A673 (cell line): ENCODE results near the gene HNF1A. TPM values are rescaled to one million over a fixed set of nuclear protein-coding genes. Genes with fewer than 3 reads are reported as not detected.

Source experiments
- BruUV-seq: library from RNA; stranded (reverse); fragments of 400-500 nt; replicated peaks from 2 replicates; lab custom pipeline; 2021; lab: Mats Ljungman, UMichigan
- CTCF ChIA-PET: fragments of 300-600 bp; sonication (Branson Sonifier 250); formaldehyde crosslinking; loops from one replicate; lab custom pipeline; 2022; ENCODE audit warnings: antibody characterized with exemption; lab: Charles Lee
- POLR2A ChIA-PET: fragments of 300-600 bp; sonication (Branson Sonifier 250); formaldehyde crosslinking; loops from one replicate; lab custom pipeline; 2022; ENCODE audit warnings: antibody characterized with exemption; ENCODE audit not compliant: low non-redundant PET; lab: Charles Lee
- DNase-seq: peaks from one replicate; pipeline ENCODE4 v3.0.0-alpha.2; 2015; ENCODE audit warnings: low spot score
- H3K27ac ChIP-seq: fragments of 200-600 bp; sonication (generic); 2 replicates; pipeline ENCODE4 v1.5.1; 2016; ENCODE audit warnings: mixed run types, low read depth, mild to moderate bottlenecking, mixed read lengths, antibody characterized with exemption, low read length; ENCODE audit not compliant: poor library complexity, severe bottlenecking
- H3K27me3 ChIP-seq: fragments of 200-600 bp; sonication (generic); replicated peaks from 2 replicates; pipeline ENCODE4 v1.6.1; 2017; ENCODE audit warnings: mixed run types, low read depth, mild to moderate bottlenecking, mixed read lengths, antibody characterized with exemption, low read length; ENCODE audit not compliant: insufficient read depth, poor library complexity
- H3K36me3 ChIP-seq: fragments of 200-600 bp; sonication (generic); 2 replicates; pipeline ENCODE4 v1.6.1; 2016; ENCODE audit warnings: mixed run types, mild to moderate bottlenecking, mixed read lengths, antibody characterized with exemption, low read length; ENCODE audit not compliant: insufficient read depth, poor library complexity, severe bottlenecking
- H3K4me1 ChIP-seq: fragments of 200-600 bp; sonication (generic); 2 replicates; pipeline ENCODE4 v1.6.1; 2017; ENCODE audit warnings: mixed run types, mild to moderate bottlenecking, mixed read lengths, antibody characterized with exemption, low read length; ENCODE audit not compliant: insufficient read depth, poor library complexity, severe bottlenecking
- H3K4me3 ChIP-seq: fragments of 200-600 bp; sonication (generic); 2 replicates; pipeline ENCODE4 v1.5.1; 2016; ENCODE audit warnings: low read depth, mixed run types, mild to moderate bottlenecking, mixed read lengths, low read length; ENCODE audit not compliant: poor library complexity, severe bottlenecking
- H3K9me3 ChIP-seq: fragments of 200-600 bp; sonication (generic); 2 replicates; pipeline ENCODE4 v1.6.1; 2016; ENCODE audit warnings: mixed run types, low read depth, mild to moderate bottlenecking, mixed read lengths, antibody characterized with exemption, low read length; ENCODE audit not compliant: poor library complexity, severe bottlenecking
- EZH2 ChIP-seq: fragments of 200-600 bp; sonication (generic); IDR thresholded peaks from 2 replicates; pipeline ENCODE4 v1.6.1; 2017; ENCODE audit warnings: borderline replicate concordance, low read depth, mild to moderate bottlenecking, mixed read lengths, antibody characterized with exemption, low read length; ENCODE audit not compliant: poor library complexity, severe bottlenecking
- intact Hi-C: fragments of 100-400 bp; cut with micrococcal nuclease; formaldehyde crosslinking; loops from one replicate; pipeline ENCODE4 v1.10.0; 2022; ENCODE audit not compliant: unreplicated experiment
- total RNA-seq: library from RNA; stranded (reverse); gene quantifications from 2 replicates; pipeline ENCODE4 v1.2.3, GENCODE V29; 2021
- TF ChIP-seq, protein P1 (sequence below): fragments of 300-800, 200-600 bp; sonication (generic); conservative IDR thresholded peaks from 2 replicates; pipeline ENCODE4 v1.5.1; 2017; ENCODE audit warnings: low read depth, mild to moderate bottlenecking, antibody characterized with exemption, low read length, moderate library complexity, mixed read lengths

The HNF1A gene
- total RNA-seq, 1 experiment from 2014 or later, result not detected

DNA sequence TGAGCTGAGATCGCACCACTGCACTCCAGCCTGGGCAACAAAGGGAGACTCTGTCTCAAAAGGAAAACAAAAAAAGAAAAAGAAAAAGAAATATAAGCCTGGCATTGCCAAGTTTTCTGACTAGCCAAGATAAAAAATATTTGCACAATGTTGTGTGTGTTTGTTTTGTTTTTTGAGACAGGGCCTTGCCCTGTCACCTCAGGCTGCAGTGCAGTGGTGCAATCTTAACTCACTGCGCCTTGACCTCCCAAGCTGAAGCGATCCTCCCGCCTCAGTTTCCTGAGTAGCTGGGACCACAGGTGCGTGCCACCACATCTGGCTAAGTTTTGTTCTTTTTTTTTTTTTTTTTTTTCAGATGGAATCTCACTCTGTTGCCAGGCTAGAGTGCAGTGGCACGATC is 43.4 kb downstream of the HNF1A start:
- Histone ChIP-seq H3K4me3 (no peak overlapping the region), H3K9me3 (no peaks in the 10 kb centered on the region), H3K27ac (no peak overlapping the region), H3K27me3 (no peaks in the 10 kb centered on the region), H3K36me3 (no peaks in the 10 kb centered on the region), H3K4me1 (no peaks in the 10 kb centered on the region)
- intact Hi-C loops, result no loop called here
- TF ChIP-seq EZH2, result no peak
- TF ChIP-seq, protein P1, sequence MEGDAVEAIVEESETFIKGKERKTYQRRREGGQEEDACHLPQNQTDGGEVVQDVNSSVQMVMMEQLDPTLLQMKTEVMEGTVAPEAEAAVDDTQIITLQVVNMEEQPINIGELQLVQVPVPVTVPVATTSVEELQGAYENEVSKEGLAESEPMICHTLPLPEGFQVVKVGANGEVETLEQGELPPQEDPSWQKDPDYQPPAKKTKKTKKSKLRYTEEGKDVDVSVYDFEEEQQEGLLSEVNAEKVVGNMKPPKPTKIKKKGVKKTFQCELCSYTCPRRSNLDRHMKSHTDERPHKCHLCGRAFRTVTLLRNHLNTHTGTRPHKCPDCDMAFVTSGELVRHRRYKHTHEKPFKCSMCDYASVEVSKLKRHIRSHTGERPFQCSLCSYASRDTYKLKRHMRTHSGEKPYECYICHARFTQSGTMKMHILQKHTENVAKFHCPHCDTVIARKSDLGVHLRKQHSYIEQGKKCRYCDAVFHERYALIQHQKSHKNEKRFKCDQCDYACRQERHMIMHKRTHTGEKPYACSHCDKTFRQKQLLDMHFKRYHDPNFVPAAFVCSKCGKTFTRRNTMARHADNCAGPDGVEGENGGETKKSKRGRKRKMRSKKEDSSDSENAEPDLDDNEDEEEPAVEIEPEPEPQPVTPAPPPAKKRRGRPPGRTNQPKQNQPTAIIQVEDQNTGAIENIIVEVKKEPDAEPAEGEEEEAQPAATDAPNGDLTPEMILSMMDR, result no peak
- ChIA-PET POLR2A (no interaction called here), CTCF (no interaction called here)
- DNase-seq, result no peak
- BruUV-seq, result no TSS peak

DNA sequence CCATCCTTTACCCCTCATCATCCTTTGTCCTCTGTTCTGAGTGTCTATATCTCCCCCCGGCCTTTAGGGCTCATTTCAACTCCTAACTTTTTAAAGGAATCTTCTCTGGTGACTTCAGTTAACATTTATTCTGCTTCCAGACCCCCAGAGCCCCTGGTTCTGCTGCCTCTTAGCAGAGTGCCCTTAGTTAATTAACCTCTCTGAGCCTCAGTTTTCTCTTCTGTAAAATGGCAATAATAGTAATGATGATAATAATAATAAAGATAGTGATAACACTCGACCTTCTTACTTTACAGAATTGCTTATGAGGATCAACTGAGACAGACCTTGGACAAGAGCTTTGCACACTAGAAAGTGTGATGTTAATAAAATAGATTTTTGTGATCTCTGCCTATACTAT is 44.4 kb downstream of the HNF1A start:
- no peaks in the 10 kb centered on the region for H3K9me3 ChIP-seq
- no peaks in the 10 kb centered on the region for H3K4me1 ChIP-seq
- CTCF ChIA-PET, result no interaction called here
- no TSS peak for BruUV-seq
- H3K36me3 ChIP-seq, result no peaks in the 10 kb centered on the region
- no peak overlapping the region for H3K4me3 ChIP-seq
- POLR2A ChIA-PET, result interaction anchor here (0.6 kb wide), 1 partner anchor 532 kb away, joined by 3 read pairs; no protein-coding TSS in a partner anchor
- no peak for DNase-seq
- TF ChIP-seq, protein P1, result no peak
- no peak for TF ChIP-seq EZH2
- intact Hi-C loops, result no loop called here
- no peaks in the 10 kb centered on the region for H3K27me3 ChIP-seq
- no peak overlapping the region for H3K27ac ChIP-seq

DNA sequence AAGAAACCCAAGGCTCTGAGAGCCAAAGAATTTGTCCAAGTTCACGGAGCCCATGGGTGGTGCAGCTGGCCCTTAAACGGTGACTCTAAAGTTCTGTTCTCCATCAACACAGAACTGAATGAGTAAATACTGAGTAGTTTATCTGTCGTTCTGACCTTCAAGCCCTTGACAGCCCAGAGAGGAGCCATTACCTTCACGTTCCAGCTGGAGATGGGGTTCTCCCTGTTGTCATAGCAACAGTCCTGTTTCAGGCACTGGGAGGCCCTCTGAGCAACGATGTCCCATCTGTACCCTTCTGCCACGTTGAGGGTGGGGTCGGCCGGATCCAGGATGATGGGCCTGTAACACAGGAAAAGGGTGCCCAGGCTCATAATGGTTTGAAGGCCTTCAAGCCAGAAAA is 45.5 kb downstream of the HNF1A start:
- ChIA-PET POLR2A (no interaction called here), CTCF (interaction anchor here (0.6 kb wide), 1 partner anchor 87 kb away, joined by 3 read pairs; no protein-coding TSS in a partner anchor)
- no TSS peak for BruUV-seq

More for the DNA sequence above, 45.5 kb downstream of the HNF1A start:
- Histone ChIP-seq H3K4me1 (no peaks in the 10 kb centered on the region), H3K27me3 (no peaks in the 10 kb centered on the region), H3K27ac (no peak overlapping the region), H3K9me3 (no peaks in the 10 kb centered on the region), H3K36me3 (no peaks in the 10 kb centered on the region), H3K4me3 (no peak overlapping the region)
- DNase-seq, result no peak
- intact Hi-C loops, result no loop called here
- TF ChIP-seq, protein P1, result no peak
- TF ChIP-seq EZH2, result no peak
